ENCODE results near the gene RPSA. TPM values are rescaled to one million over a fixed set of nuclear protein-coding genes. Genes with fewer than 3 reads are reported as not detected.
A peak's percentile ranks its signal among the peaks of the same experiment; 100 is the strongest.

Gene RPSA
- total and polyA plus RNA-seq, 9 donors = 1,762 to 2,525 (median 2,215) TPM

GRCh38 chr3:39432342-39432741, 25.8 kb downstream of the RPSA start:
- Histone ChIP-seq H3K4me3 (ENCODE audit: low read length) (no peak overlapping the region), H3K27ac (ENCODE audit: low read length) (no peak overlapping the region), H3K9me3 (replicated peaks; ENCODE audit: control insufficient read depth, low read depth, low read length) (no peaks in the 10 kb centered on the region), H3K36me3 (ENCODE audit: control insufficient read depth, insufficient read depth, low read length) (no peaks in the 10 kb centered on the region), H3K4me1 (ENCODE audit: control insufficient read depth, insufficient read depth, low read length) (peaks cover 5% of the 10 kb centered on the region), H3K27me3 (ENCODE audit: control insufficient read depth, insufficient read depth, low read length) (peaks cover 2% of the 10 kb centered on the region)
- WGBS (ENCODE audit: insufficient coverage) = 75% methylated on average over 1 of the region's 5 CpGs
- no peak for DNase-seq

- Histone ChIP-seq H3K36me3 (ENCODE audit: control insufficient read depth, insufficient read depth, low read length) (no peaks in the 10 kb centered on the region), H3K27ac (ENCODE audit: low read length) (peak overlapping the region; percentile 51), H3K27me3 (ENCODE audit: control insufficient read depth, insufficient read depth, low read length) (peaks cover 2% of the 10 kb centered on the region), H3K9me3 (replicated peaks; ENCODE audit: control insufficient read depth, low read depth, low read length) (no peaks in the 10 kb centered on the region), H3K4me3 (ENCODE audit: low read length) (no peak overlapping the region), H3K4me1 (ENCODE audit: control insufficient read depth, insufficient read depth, low read length) (peaks cover 5% of the 10 kb centered on the region)
- no CpG with 5 or more reads among the region's 3 CpGs for WGBS (ENCODE audit: insufficient coverage)
- peak; percentile 66 for DNase-seq
Observed at GRCh38 chr3:39433642-39434041, 27.1 kb downstream of the RPSA start.

GRCh38 chr3:39434574-39434973, 28.1 kb downstream of the RPSA start:
- Histone ChIP-seq H3K9me3 (replicated peaks; ENCODE audit: control insufficient read depth, low read depth, low read length) (no peaks in the 10 kb centered on the region), H3K27ac (ENCODE audit: low read length) (no peak overlapping the region), H3K4me1 (ENCODE audit: control insufficient read depth, insufficient read depth, low read length) (peaks cover 5% of the 10 kb centered on the region), H3K36me3 (ENCODE audit: control insufficient read depth, insufficient read depth, low read length) (no peaks in the 10 kb centered on the region), H3K4me3 (ENCODE audit: low read length) (no peak overlapping the region), H3K27me3 (ENCODE audit: control insufficient read depth, insufficient read depth, low read length) (peaks cover under 1% of the 10 kb centered on the region)
- no peak for DNase-seq
- 70% methylated on average over 3 of the region's 5 CpGs for WGBS (ENCODE audit: insufficient coverage)

- no peaks in the 10 kb centered on the region for H3K36me3 ChIP-seq (ENCODE audit: control insufficient read depth, insufficient read depth, low read length)
- no CpG with 5 or more reads among the region's 1 CpG for WGBS (ENCODE audit: insufficient coverage)
Observed at GRCh38 chr3:39435006-39435748, 28.7 kb downstream of the RPSA start.

GRCh38 chr3:39438880-39439279, 32.4 kb downstream of the RPSA start:
- H3K36me3 ChIP-seq (ENCODE audit: control insufficient read depth, insufficient read depth, low read length) = no peaks in the 10 kb centered on the region
- H3K4me1 ChIP-seq (ENCODE audit: control insufficient read depth, insufficient read depth, low read length) = no peaks in the 10 kb centered on the region
- H3K27ac ChIP-seq (ENCODE audit: low read length) = no peak overlapping the region
- no peaks in the 10 kb centered on the region for H3K27me3 ChIP-seq (ENCODE audit: control insufficient read depth, insufficient read depth, low read length)
- no peaks in the 10 kb centered on the region for H3K9me3 ChIP-seq (replicated peaks; ENCODE audit: control insufficient read depth, low read depth, low read length)
- H3K4me3 ChIP-seq (ENCODE audit: low read length) = no peak overlapping the region
- 56% methylated on average over 3 of the region's 4 CpGs for WGBS (ENCODE audit: insufficient coverage)
- no peak for DNase-seq

More at GRCh38 chr3:39435006-39435748, 28.7 kb downstream of the RPSA start:
- Histone ChIP-seq H3K4me3 (ENCODE audit: low read length) (no peak overlapping the region), H3K27me3 (ENCODE audit: control insufficient read depth, insufficient read depth, low read length) (no peaks in the 10 kb centered on the region), H3K9me3 (replicated peaks; ENCODE audit: control insufficient read depth, low read depth, low read length) (no peaks in the 10 kb centered on the region), H3K27ac (ENCODE audit: low read length) (no peak overlapping the region), H3K4me1 (ENCODE audit: control insufficient read depth, insufficient read depth, low read length) (peaks cover 5% of the 10 kb centered on the region)
- no peak for DNase-seq

- DNase-seq = no peak
- no peaks in the 10 kb centered on the region for H3K36me3 ChIP-seq (ENCODE audit: control insufficient read depth, insufficient read depth, low read length)
- no peak overlapping the region for H3K4me3 ChIP-seq (ENCODE audit: low read length)
- WGBS (ENCODE audit: insufficient coverage) = 95% methylated on average over 3 of the region's 8 CpGs
- no peaks in the 10 kb centered on the region for H3K9me3 ChIP-seq (replicated peaks; ENCODE audit: control insufficient read depth, low read depth, low read length)
- H3K27ac ChIP-seq (ENCODE audit: low read length) = no peak overlapping the region
- H3K27me3 ChIP-seq (ENCODE audit: control insufficient read depth, insufficient read depth, low read length) = no peaks in the 10 kb centered on the region
- H3K4me1 ChIP-seq (ENCODE audit: control insufficient read depth, insufficient read depth, low read length) = no peaks in the 10 kb centered on the region
Observed at GRCh38 chr3:39440316-39440715, 33.8 kb downstream of the RPSA start.

- H3K27me3 ChIP-seq (ENCODE audit: control insufficient read depth, insufficient read depth, low read length) = no peaks in the 10 kb centered on the region
- no peaks in the 10 kb centered on the region for H3K36me3 ChIP-seq (ENCODE audit: control insufficient read depth, insufficient read depth, low read length)
- 75% methylated on average over 4 of the region's 4 CpGs for WGBS (ENCODE audit: insufficient coverage)
- peaks cover 3% of the 10 kb centered on the region for H3K4me1 ChIP-seq (ENCODE audit: control insufficient read depth, insufficient read depth, low read length)
- DNase-seq = no peak
- H3K9me3 ChIP-seq (replicated peaks; ENCODE audit: control insufficient read depth, low read depth, low read length) = no peaks in the 10 kb centered on the region
- no peak overlapping the region for H3K4me3 ChIP-seq (ENCODE audit: low read length)
- H3K27ac ChIP-seq (ENCODE audit: low read length) = no peak overlapping the region
Observed at GRCh38 chr3:39443530-39443929, 37.0 kb downstream of the RPSA start.

GRCh38 chr3:39445927-39446326, 39.4 kb downstream of the RPSA start:
- 67% methylated on average over 1 of the region's 2 CpGs for WGBS (ENCODE audit: insufficient coverage)
- H3K4me1 ChIP-seq (ENCODE audit: control insufficient read depth, insufficient read depth, low read length) = peaks cover 3% of the 10 kb centered on the region

GRCh38 chr3:39446444-39446843, 39.9 kb downstream of the RPSA start:
- Histone ChIP-seq H3K36me3 (ENCODE audit: control insufficient read depth, insufficient read depth, low read length) (no peaks in the 10 kb centered on the region), H3K27ac (ENCODE audit: low read length) (no peak overlapping the region), H3K9me3 (replicated peaks; ENCODE audit: control insufficient read depth, low read depth, low read length) (no peaks in the 10 kb centered on the region), H3K27me3 (ENCODE audit: control insufficient read depth, insufficient read depth, low read length) (no peaks in the 10 kb centered on the region), H3K4me3 (ENCODE audit: low read length) (no peak overlapping the region), H3K4me1 (ENCODE audit: control insufficient read depth, insufficient read depth, low read length) (peaks cover 3% of the 10 kb centered on the region)
- no peak for DNase-seq
- no CpG with 5 or more reads among the region's 2 CpGs for WGBS (ENCODE audit: insufficient coverage)

More at GRCh38 chr3:39445927-39446326, 39.4 kb downstream of the RPSA start:
- Histone ChIP-seq H3K27ac (ENCODE audit: low read length) (no peak overlapping the region), H3K4me3 (ENCODE audit: low read length) (no peak overlapping the region), H3K9me3 (replicated peaks; ENCODE audit: control insufficient read depth, low read depth, low read length) (no peaks in the 10 kb centered on the region), H3K27me3 (ENCODE audit: control insufficient read depth, insufficient read depth, low read length) (no peaks in the 10 kb centered on the region), H3K36me3 (ENCODE audit: control insufficient read depth, insufficient read depth, low read length) (no peaks in the 10 kb centered on the region)
- no peak for DNase-seq

GRCh38 chr3:39447637-39448483, 41.3 kb downstream of the RPSA start:
- H3K27ac ChIP-seq (ENCODE audit: low read length) = no peak overlapping the region

More at GRCh38 chr3:39447637-39448483, 41.3 kb downstream of the RPSA start:
- no peak overlapping the region for H3K4me3 ChIP-seq (ENCODE audit: low read length)
- peaks cover 2% of the 10 kb centered on the region for H3K27me3 ChIP-seq (ENCODE audit: control insufficient read depth, insufficient read depth, low read length)
- 20% methylated on average over 2 of the region's 13 CpGs for WGBS (ENCODE audit: insufficient coverage)
- DNase-seq = peak; percentile 88
- H3K4me1 ChIP-seq (ENCODE audit: control insufficient read depth, insufficient read depth, low read length) = peaks cover 3% of the 10 kb centered on the region
- H3K9me3 ChIP-seq (replicated peaks; ENCODE audit: control insufficient read depth, low read depth, low read length) = no peaks in the 10 kb centered on the region
- no peaks in the 10 kb centered on the region for H3K36me3 ChIP-seq (ENCODE audit: control insufficient read depth, insufficient read depth, low read length)

Data from muscle of leg (tissue), 11 donors.